ENCODE results near the gene CELSR1. TPM values are rescaled to one million over a fixed set of nuclear protein-coding genes. Genes with fewer than 3 reads are reported as not detected.

CELSR1 gene
- total and polyA plus RNA-seq, 7 experiments from 2014 or later = 0.36 to 4.7 (median 0.97) TPM

- ChIA-PET POLR2A (no interaction called here), CTCF (no interaction called here)
- Histone ChIP-seq H3K9me3 (ENCODE audit: control insufficient read depth in 2 of 3, low read length in 3 of 3) (no peaks in the 10 kb centered on the region), H3K36me3 (ENCODE audit: control insufficient read depth in 2 of 3, insufficient read depth in 3 of 3, low read length in 3 of 3) (no peaks in the 10 kb centered on the region), H3K4me1 (ENCODE audit: control insufficient read depth in 2 of 2, insufficient read depth in 2 of 2, low read length in 2 of 2) (no peaks in the 10 kb centered on the region), H3K4me3 (ENCODE audit: low read length) (no peak overlapping the region), H3K27ac (ENCODE audit: low read depth, low read length) (no peak overlapping the region), H3K27me3 (ENCODE audit: control insufficient read depth in 2 of 2, insufficient read depth in 2 of 2, low read length in 2 of 2) (no peaks in the 10 kb centered on the region)
- no peak overlapping the region for H3K4me3 Mint-ChIP-seq
- intact Hi-C loops (cut with micrococcal nuclease) = no loop called here
- H3K4me1 Mint-ChIP-seq = peaks cover 0 to 1% (median 0%) of the 10 kb centered on the region in 7 donors
- no peaks in the 10 kb centered on the region for H3K9me3 Mint-ChIP-seq
- H3K27me3 Mint-ChIP-seq = peaks cover 0 to 6% (median 0%) of the 10 kb centered on the region in 5 donors
- no peak for DNase-seq
- no peak for ATAC-seq
- H3K36me3 Mint-ChIP-seq = no peaks in the 10 kb centered on the region
- no peak overlapping the region for H3K27ac Mint-ChIP-seq
Measured at GRCh38 chr22:46456818-46457163, 80.6 kb downstream of the CELSR1 start.

- no peak overlapping the region for H3K4me3 ChIP-seq (ENCODE audit: low read length)
- H3K9me3 ChIP-seq (ENCODE audit: control insufficient read depth in 2 of 3, low read length in 3 of 3) = no peaks in the 10 kb centered on the region
- ATAC-seq = no peak
- intact Hi-C loops (cut with micrococcal nuclease) = no loop called here
- no peak overlapping the region for H3K27ac ChIP-seq (ENCODE audit: low read depth, low read length)
- CTCF ChIA-PET = no interaction called here
- Mint-ChIP-seq H3K9me3 (no peaks in the 10 kb centered on the region), H3K27me3 (peaks cover 0 to 6% (median 0%) of the 10 kb centered on the region in 5 donors), H3K36me3 (no peaks in the 10 kb centered on the region), H3K4me1 (peaks cover 0 to 1% (median 0%) of the 10 kb centered on the region in 7 donors), H3K4me3 (no peak overlapping the region), H3K27ac (no peak overlapping the region)
- no peak for DNase-seq
- H3K27me3 ChIP-seq (ENCODE audit: control insufficient read depth in 2 of 2, insufficient read depth in 2 of 2, low read length in 2 of 2) = no peaks in the 10 kb centered on the region
- no peaks in the 10 kb centered on the region for H3K36me3 ChIP-seq (ENCODE audit: control insufficient read depth in 2 of 3, insufficient read depth in 3 of 3, low read length in 3 of 3)
- no peaks in the 10 kb centered on the region for H3K4me1 ChIP-seq (ENCODE audit: control insufficient read depth in 2 of 2, insufficient read depth in 2 of 2, low read length in 2 of 2)
- POLR2A ChIA-PET = no interaction called here
Measured at GRCh38 chr22:46455446-46455845, 82.0 kb downstream of the CELSR1 start.

GRCh38 chr22:46454504-46455269, 82.7 kb downstream of the CELSR1 start:
- Histone ChIP-seq H3K27me3 (ENCODE audit: control insufficient read depth in 2 of 2, insufficient read depth in 2 of 2, low read length in 2 of 2) (no peaks in the 10 kb centered on the region), H3K4me1 (ENCODE audit: control insufficient read depth in 2 of 2, insufficient read depth in 2 of 2, low read length in 2 of 2) (no peaks in the 10 kb centered on the region), H3K4me3 (ENCODE audit: low read length) (no peak overlapping the region), H3K27ac (ENCODE audit: low read depth, low read length) (no peak overlapping the region), H3K36me3 (ENCODE audit: control insufficient read depth in 2 of 3, insufficient read depth in 3 of 3, low read length in 3 of 3) (no peaks in the 10 kb centered on the region), H3K9me3 (ENCODE audit: control insufficient read depth in 2 of 3, low read length in 3 of 3) (no peaks in the 10 kb centered on the region)
- DNase-seq (no peak), ATAC-seq (no peak)
- H3K9me3 Mint-ChIP-seq = no peaks in the 10 kb centered on the region
- H3K27me3 Mint-ChIP-seq = peaks cover 0 to 3% (median 0%) of the 10 kb centered on the region in 5 donors
- H3K27ac Mint-ChIP-seq = no peak overlapping the region
- H3K4me1 Mint-ChIP-seq = peaks cover 0 to 1% (median 0%) of the 10 kb centered on the region in 7 donors
- H3K36me3 Mint-ChIP-seq = no peaks in the 10 kb centered on the region
- CTCF ChIA-PET = no interaction called here
- intact Hi-C loops (cut with micrococcal nuclease) = no loop called here
- POLR2A ChIA-PET = no interaction called here
- no peak overlapping the region for H3K4me3 Mint-ChIP-seq

GRCh38 chr22:46453829-46454503, 83.5 kb downstream of the CELSR1 start:
- DNase-seq = no peak
- no peak overlapping the region for H3K27ac Mint-ChIP-seq
- POLR2A ChIA-PET = no interaction called here
- H3K4me1 ChIP-seq (ENCODE audit: control insufficient read depth in 2 of 2, insufficient read depth in 2 of 2, low read length in 2 of 2) = no peaks in the 10 kb centered on the region
- no peaks in the 10 kb centered on the region for H3K9me3 Mint-ChIP-seq
- peaks cover 0 to 1% (median 0%) of the 10 kb centered on the region in 7 donors for H3K4me1 Mint-ChIP-seq
- peaks cover 0 to 7% (median 0%) of the 10 kb centered on the region in 5 donors for H3K27me3 Mint-ChIP-seq
- no peaks in the 10 kb centered on the region for H3K9me3 ChIP-seq (ENCODE audit: control insufficient read depth in 2 of 3, low read length in 3 of 3)
- intact Hi-C loops (cut with micrococcal nuclease) = no loop called here
- no peak overlapping the region for H3K4me3 Mint-ChIP-seq
- CTCF ChIA-PET = interaction anchor here (0.6 kb wide), 1 partner anchor 19 kb away, joined by 4 read pairs; no protein-coding TSS in a partner anchor
- H3K36me3 Mint-ChIP-seq = no peaks in the 10 kb centered on the region
- H3K27me3 ChIP-seq (ENCODE audit: control insufficient read depth in 2 of 2, insufficient read depth in 2 of 2, low read length in 2 of 2) = no peaks in the 10 kb centered on the region
- H3K36me3 ChIP-seq (ENCODE audit: control insufficient read depth in 2 of 3, insufficient read depth in 3 of 3, low read length in 3 of 3) = no peaks in the 10 kb centered on the region
- H3K4me3 ChIP-seq (ENCODE audit: low read length) = no peak overlapping the region
- H3K27ac ChIP-seq (ENCODE audit: low read depth, low read length) = no peak overlapping the region
- no peak for ATAC-seq

- Mint-ChIP-seq H3K4me1 (peaks cover 0 to 1% (median 0%) of the 10 kb centered on the region in 7 donors), H3K27ac (no peak overlapping the region), H3K4me3 (no peak overlapping the region), H3K27me3 (peaks cover 0 to 6% (median 0%) of the 10 kb centered on the region in 5 donors), H3K36me3 (no peaks in the 10 kb centered on the region), H3K9me3 (no peaks in the 10 kb centered on the region)
- Histone ChIP-seq H3K4me1 (ENCODE audit: control insufficient read depth in 2 of 2, insufficient read depth in 2 of 2, low read length in 2 of 2) (no peaks in the 10 kb centered on the region), H3K27me3 (ENCODE audit: control insufficient read depth in 2 of 2, insufficient read depth in 2 of 2, low read length in 2 of 2) (no peaks in the 10 kb centered on the region), H3K27ac (ENCODE audit: low read depth, low read length) (no peak overlapping the region), H3K9me3 (ENCODE audit: control insufficient read depth in 2 of 3, low read length in 3 of 3) (no peaks in the 10 kb centered on the region), H3K4me3 (ENCODE audit: low read length) (no peak overlapping the region), H3K36me3 (ENCODE audit: control insufficient read depth in 2 of 3, insufficient read depth in 3 of 3, low read length in 3 of 3) (no peaks in the 10 kb centered on the region)
- intact Hi-C loops (cut with micrococcal nuclease) = no loop called here
- CTCF ChIA-PET = interaction anchor here (0.5 to 0.6 kb wide), 2 partner anchors 18 to 485 kb away, joined by 4 read pairs; no protein-coding TSS in a partner anchor
- no peak for DNase-seq
- POLR2A ChIA-PET = no interaction called here
- ATAC-seq = no peak
Measured at GRCh38 chr22:46453006-46453828, 84.2 kb downstream of the CELSR1 start.

- Histone ChIP-seq H3K27ac (ENCODE audit: low read depth, low read length) (no peak overlapping the region), H3K4me1 (ENCODE audit: control insufficient read depth in 2 of 2, insufficient read depth in 2 of 2, low read length in 2 of 2) (no peaks in the 10 kb centered on the region), H3K9me3 (ENCODE audit: control insufficient read depth in 2 of 3, low read length in 3 of 3) (no peaks in the 10 kb centered on the region), H3K27me3 (ENCODE audit: control insufficient read depth in 2 of 2, insufficient read depth in 2 of 2, low read length in 2 of 2) (no peaks in the 10 kb centered on the region), H3K4me3 (ENCODE audit: low read length) (no peak overlapping the region), H3K36me3 (ENCODE audit: control insufficient read depth in 2 of 3, insufficient read depth in 3 of 3, low read length in 3 of 3) (no peaks in the 10 kb centered on the region)
- no peak for ATAC-seq
- Mint-ChIP-seq H3K27me3 (peaks cover 0 to 4% (median 0%) of the 10 kb centered on the region in 5 donors), H3K9me3 (no peaks in the 10 kb centered on the region), H3K4me1 (peaks cover 0 to 1% (median 0%) of the 10 kb centered on the region in 7 donors), H3K36me3 (no peaks in the 10 kb centered on the region), H3K4me3 (no peak overlapping the region), H3K27ac (no peak overlapping the region)
- CTCF ChIA-PET = interaction anchor here (0.5 kb wide), 1 partner anchor 486 kb away, joined by 4 read pairs; no protein-coding TSS in a partner anchor
- DNase-seq = no peak
- POLR2A ChIA-PET = no interaction called here
- intact Hi-C loops (cut with micrococcal nuclease) = no loop called here
Measured at GRCh38 chr22:46452195-46453005, 85.0 kb downstream of the CELSR1 start.

Measured in naive thymus-derived CD4-positive, alpha-beta T cell (primary cell).